Measurements from ENCODE around the gene MAP2.
A peak's percentile ranks its signal among the peaks of the same experiment; 100 is the strongest.

MAP2 gene

GRCh38 chr2:209600341-209601171 lies 176.7 kb downstream of the MAP2 start:
- no peak for DNase-seq

GRCh38 chr2:209601497-209601896 lies 177.7 kb downstream of the MAP2 start:
- no peak for DNase-seq

- no peak for DNase-seq
Measured at GRCh38 chr2:209602259-209602658, 178.4 kb downstream of the MAP2 start.

- no peak for DNase-seq
Measured at GRCh38 chr2:209609531-209609930, 185.7 kb downstream of the MAP2 start.

- DNase-seq, result no peak
Measured at GRCh38 chr2:209610631-209611030, 186.8 kb downstream of the MAP2 start.

- no peak for DNase-seq
Measured at GRCh38 chr2:209613649-209614305, 189.9 kb downstream of the MAP2 start.

- DNase-seq, result no peak
Measured at GRCh38 chr2:209614690-209615369, 191.0 kb downstream of the MAP2 start.

- peak; percentile 69 to 73 for DNase-seq
Measured at GRCh38 chr2:209619782-209620181, 195.9 kb downstream of the MAP2 start.

- DNase-seq, result no peak
Measured at GRCh38 chr2:209624192-209624938, 200.5 kb downstream of the MAP2 start.

GRCh38 chr2:209629597-209629996 lies 205.8 kb downstream of the MAP2 start:
- no peak for DNase-seq

- no peak for DNase-seq
Measured at GRCh38 chr2:209633911-209634310, 210.1 kb downstream of the MAP2 start.

- DNase-seq, result no peak
Measured at GRCh38 chr2:209636076-209636475, 212.2 kb downstream of the MAP2 start.

GRCh38 chr2:209637293-209637692 lies 213.4 kb downstream of the MAP2 start:
- no peak for DNase-seq

GRCh38 chr2:209638346-209638745 lies 214.5 kb downstream of the MAP2 start:
- DNase-seq, result no peak

- DNase-seq, result no peak
Measured at GRCh38 chr2:209640358-209640757, 216.5 kb downstream of the MAP2 start.

GRCh38 chr2:209642146-209642820 lies 218.4 kb downstream of the MAP2 start:
- DNase-seq, result no peak

GRCh38 chr2:209644842-209645241 lies 221.0 kb downstream of the MAP2 start:
- DNase-seq, result no peak

- DNase-seq, result no peak
Measured at GRCh38 chr2:209648714-209649113, 224.9 kb downstream of the MAP2 start.

- no peak for DNase-seq
Measured at GRCh38 chr2:209653134-209653533, 229.3 kb downstream of the MAP2 start.

GRCh38 chr2:209661286-209661894 lies 237.5 kb downstream of the MAP2 start:
- DNase-seq, result no peak

GRCh38 chr2:209662021-209662420 lies 238.2 kb downstream of the MAP2 start:
- DNase-seq, result no peak

- no peak for DNase-seq
Measured at GRCh38 chr2:209663139-209663538, 239.3 kb downstream of the MAP2 start.

Data from Kasumi-1 (cell line).